Adrenal gland (tissue), 5 donors: ENCODE results near the gene ANKRD11.

Source experiments
- CTCF ChIP-seq, 6 experiments: fragments of 450-650 bp in 4 of 6; fragments of 200-600 bp in 2 of 6; sonication (generic) in 1 of 6; IDR thresholded peaks; 1 replicate in 5 of 6; 2 replicates in 1 of 6; pipeline versions ENCODE4 v1.5.1 to v1.8.0; 2016 to 2021; ENCODE audit warnings: antibody characterized with exemption in 6 of 6, mild to moderate bottlenecking in 2 of 6, moderate library complexity in 1 of 6
- POLR2A ChIP-seq, 2 donors: fragments of 450-650 bp; IDR thresholded peaks; one replicate each; pipeline ENCODE4 v1.6.1; 2017; ENCODE audit warnings: antibody characterized with exemption in 2 of 2, mild to moderate bottlenecking in 2 of 2, moderate library complexity in 1 of 2
- donor health status: DM: no; HTN: no; CAD: no.

GRCh38 chr16:89283449-89283848, 206.9 kb downstream of the ANKRD11 start:
- no peak for TF ChIP-seq CTCF (IDR thresholded peaks at IDR 0.05)
- no peak for TF ChIP-seq POLR2A (IDR thresholded peaks at IDR 0.05)
